GM21360 (cell line): ENCODE measurements around the gene TRAF3.

Experiments
- ATAC-seq: cut with Tn5 transposase; IDR thresholded peaks from one replicate; pipeline ENCODE4 v1.9.1; 2021; ENCODE audit warnings: mild to moderate bottlenecking, moderate library complexity; ENCODE audit not compliant: unreplicated experiment

TRAF3 gene

DNA sequence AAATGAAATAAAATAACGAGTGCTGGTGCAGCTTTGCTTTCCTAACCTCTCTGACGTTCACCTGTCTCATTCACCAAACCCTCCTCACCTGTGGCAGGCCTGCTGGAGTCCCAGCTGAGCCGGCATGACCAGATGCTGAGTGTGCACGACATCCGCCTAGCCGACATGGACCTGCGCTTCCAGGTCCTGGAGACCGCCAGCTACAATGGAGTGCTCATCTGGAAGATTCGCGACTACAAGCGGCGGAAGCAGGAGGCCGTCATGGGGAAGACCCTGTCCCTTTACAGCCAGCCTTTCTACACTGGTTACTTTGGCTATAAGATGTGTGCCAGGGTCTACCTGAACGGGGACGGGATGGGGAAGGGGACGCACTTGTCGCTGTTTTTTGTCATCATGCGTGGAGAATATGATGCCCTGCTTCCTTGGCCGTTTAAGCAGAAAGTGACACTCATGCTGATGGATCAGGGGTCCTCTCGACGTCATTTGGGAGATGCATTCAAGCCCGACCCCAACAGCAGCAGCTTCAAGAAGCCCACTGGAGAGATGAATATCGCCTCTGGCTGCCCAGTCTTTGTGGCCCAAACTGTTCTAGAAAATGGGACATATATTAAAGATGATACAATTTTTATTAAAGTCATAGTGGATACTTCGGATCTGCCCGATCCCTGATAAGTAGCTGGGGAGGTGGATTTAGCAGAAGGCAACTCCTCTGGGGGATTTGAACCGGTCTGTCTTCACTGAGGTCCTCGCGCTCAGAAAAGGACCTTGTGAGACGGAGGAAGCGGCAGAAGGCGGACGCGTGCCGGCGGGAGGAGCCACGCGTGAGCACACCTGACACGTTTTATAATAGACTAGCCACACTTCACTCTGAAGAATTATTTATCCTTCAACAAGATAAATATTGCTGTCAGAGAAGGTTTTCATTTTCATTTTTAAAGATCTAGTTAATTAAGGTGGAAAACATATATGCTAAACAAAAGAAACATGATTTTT is 128.2 kb downstream of the TRAF3 start:
- no peak for ATAC-seq

DNA sequence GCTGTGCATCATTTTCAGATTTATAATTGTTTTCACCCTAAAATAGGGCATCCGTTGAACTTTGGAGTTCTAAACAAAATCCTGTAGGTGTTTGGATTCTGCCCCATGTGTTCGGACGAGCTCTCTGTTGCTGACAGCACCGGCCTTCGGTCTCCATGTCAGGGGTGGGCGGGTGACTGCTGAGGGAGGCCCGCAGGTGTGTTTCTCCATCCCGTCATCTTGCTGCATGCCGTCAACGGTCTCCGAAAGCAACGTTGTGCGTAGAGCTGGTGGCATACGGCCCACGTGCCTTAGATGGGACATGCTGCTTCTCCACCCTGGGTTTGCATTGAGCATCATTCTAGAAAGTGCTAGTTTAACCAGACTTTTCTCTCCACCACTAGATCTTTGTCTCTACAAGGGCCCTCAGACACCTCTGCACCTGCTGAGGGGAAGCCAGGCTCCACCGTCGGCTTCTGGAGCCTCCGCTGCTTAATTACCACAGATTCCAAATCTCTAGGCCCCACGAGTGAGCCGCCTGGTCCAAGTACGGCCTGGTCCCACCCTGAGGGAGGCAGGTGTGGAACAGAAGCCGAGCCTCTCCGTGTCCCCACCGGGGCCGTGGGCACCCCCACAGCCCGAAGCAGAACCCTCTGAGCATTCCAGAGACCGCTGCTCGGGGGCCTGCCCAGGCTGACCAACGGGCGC is 129.5 kb downstream of the TRAF3 start:
- ATAC-seq, result no peak

DNA sequence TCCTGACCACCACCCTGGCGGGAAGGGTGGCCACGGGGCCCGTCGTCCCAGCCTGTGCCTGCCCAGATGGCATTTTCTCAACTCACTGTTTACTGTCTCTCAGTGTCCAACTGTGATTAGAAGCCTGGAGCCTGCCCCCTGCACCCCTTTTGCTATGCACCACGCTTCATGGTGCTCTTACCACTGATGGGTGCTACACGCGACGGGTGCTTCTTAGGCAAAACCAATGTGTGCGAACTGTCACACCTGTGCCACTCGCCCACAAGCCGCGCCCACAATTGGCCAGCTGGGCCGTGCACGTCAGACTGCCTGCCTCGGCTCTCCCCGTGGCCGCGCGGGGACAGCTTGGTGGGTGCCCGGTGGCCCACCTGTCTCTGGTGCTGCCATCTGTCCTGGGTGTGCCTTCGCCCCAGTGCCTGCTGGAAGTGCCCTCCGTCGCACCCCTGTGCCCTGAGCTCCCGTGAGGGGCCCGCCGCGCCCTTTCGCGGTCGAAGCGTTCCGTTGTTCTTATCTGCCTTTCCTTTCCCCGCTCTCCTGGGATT is 130.1 kb downstream of the TRAF3 start:
- ATAC-seq, result no peak

DNA sequence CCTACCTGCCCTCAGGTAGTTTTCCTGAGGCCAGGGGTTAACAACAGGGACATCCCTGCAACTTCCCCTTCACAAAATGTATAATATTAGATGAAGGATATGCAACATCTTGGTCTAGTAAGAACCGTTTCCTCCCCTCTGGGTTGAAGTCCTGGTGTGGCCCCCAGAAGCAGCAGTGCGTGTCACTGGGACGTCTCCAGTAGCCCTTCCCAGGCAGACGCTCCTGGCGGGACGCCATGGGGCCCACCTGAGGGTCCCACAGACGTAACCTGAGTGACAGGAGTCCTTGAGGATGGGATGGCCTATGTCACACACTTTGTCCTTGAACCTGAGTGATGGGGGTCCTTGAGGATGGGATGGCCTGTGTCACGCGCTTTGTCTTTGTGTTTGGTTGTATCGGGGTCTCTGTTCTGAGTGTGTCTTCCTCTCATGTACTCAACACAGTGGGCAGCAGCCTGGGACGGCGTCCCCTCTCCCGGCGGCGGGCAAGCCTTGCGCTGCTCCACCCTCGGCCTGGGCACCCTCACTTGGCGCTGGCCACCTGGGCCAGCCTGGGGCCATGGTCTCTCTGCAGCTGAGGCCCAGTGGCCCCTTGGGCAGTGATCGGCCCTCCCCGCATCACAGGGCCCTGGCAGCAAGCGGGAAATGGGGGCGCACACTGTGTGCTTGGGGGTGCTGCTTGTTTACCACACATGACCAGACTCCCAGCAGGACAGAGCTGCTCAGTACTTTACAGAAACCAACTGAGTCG is 130.9 kb downstream of the TRAF3 start:
- no peak for ATAC-seq

DNA sequence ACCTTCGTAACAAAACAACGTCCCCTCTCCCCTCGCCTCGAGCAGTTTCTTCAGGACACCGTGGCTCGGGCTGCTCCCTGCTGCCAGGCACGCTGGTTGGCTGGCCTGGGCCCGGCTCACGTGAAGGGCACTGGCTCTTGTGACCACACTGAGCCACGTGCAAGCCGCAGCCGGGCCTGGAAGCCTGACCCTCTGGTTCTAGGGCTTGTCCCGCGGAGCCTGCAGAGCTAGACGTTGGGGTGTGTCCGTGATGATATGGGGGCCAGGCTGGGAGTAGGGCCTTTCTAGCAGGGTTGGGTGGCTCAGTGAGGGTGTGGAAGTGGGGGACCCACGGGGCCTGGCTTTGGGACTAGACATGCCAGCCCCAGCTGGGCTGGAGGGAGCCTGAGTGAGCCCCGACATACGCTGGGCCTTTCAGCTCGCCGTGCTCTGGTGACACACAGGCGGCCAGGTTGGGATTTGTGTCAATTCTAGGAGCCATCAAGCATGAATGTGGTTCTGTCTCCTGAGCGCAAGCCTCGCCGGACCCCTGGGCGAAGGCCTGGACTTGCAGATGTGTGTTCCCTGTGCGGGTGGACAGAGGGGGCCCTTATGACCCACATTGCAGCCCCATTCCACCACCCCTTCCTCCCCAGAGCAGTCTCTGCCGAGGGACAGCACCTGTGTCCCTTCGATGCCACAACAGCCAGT is 131.7 kb downstream of the TRAF3 start:
- ATAC-seq, result no peak

DNA sequence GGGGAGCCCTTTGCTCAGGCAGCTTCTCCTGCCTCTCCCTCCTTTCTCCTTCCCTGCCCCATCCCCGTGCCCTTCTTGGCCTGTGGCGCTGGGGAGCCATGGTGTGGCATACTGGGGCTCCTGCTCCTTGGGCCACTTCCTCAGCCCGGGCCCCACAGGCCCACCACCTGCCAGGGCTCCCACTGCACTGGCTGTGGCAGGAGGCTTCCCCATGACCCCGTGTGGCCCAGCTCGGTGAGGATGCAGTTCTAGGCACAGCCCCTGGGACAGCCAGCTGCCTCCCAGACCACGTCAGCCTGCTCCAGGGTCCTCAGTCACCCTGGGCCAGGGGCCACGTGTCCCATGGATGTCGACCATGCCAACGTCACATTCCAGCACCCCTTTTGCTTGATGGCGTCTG is 132.2 kb downstream of the TRAF3 start:
- no peak for ATAC-seq

DNA sequence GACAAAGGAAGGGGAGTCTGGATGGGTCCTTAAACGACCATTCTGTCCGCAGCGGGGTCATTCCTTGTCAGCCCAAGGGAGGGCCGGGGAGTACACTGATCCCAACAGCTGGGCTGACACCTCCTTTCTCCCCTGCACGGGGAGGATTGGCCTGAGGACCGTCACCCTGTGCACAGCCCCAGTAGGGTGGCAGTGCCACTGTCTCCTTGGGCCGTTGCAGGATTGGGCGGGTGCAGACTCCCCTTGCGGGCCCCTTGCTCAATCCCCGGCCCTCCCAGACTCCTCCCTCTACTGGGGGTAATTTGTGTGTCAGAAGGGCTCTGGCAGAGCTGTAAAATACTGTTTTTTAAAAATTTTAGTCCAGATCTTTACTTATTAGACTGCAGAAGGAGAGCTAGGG is 132.7 kb downstream of the TRAF3 start:
- no peak for ATAC-seq

DNA sequence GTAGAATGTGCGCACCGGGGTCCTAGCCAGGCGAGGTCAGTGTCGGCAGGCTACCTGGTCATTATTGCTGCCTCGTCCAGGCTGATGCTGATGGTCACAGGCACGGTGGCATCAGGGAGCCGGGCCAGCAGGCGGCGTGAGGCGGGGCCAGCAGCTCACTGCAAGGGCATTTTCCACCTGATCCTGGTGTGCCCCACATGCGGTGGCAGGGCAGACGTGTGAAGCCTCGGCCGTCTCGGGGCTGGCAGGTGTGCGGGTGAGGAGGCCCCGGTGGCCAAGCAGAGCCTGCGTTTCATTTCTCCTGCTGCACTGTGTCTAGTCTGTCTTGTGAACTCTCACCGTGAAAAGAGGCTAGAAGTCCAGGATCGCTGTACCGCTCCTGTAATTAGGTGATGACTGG is 133.2 kb downstream of the TRAF3 start:
- ATAC-seq, result no peak

DNA sequence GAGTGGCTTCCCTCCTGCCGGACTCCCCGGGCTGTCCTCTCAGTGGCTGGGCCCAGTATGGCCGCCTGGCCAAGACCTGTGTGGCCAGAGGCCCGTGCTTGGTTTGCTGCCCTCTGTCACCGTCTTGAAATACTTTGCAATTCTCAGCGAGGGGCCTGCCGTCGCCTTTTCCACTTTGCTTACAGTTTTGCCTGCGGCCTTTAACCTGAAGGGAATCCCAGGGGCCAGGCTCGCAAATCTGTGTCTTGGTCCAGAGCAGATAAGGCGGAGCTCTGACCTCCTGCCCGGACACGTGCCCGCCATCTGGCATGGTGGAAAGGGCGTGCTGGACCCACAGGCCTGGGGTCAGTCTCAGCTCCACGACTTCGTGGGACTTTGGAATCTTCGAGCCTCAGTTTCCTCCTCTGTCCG is 134.3 kb downstream of the TRAF3 start:
- no peak for ATAC-seq

DNA sequence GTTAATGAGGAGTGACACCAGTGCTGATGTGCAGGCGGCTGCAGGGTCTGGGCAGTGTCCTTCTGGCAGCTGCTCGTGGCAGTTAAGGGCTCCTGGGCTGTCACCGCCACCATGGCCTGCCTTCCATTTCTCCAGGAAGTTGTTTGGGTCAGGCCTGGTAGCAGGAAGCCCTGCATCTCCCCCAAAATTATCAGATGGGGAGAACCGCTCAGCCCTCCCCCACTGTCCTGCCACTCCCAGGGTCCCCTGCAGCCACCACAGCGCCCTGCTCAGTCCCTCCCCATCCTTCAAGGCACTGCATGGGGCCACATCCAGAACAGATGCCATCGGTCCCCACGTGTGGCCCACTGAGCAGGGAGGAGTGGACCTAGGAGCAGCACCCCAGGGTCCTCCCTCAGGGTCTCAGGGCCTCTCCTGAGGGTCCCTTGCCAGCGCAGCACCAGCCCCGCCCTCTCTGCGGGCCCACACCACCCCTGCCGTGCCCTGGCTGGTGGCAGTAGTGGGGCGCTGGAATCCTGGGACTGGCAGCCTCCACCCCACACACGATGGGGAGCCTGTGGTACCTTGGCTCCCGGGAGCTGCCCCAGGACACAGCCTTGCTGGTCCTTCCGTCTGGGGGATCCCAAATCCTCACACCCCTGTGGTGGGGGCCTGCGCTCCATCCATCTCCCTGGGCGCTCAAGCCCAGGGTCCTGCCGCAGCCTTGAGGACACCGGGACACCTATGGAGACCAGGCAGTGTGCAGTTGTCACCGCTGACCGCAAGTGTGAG is 134.9 kb downstream of the TRAF3 start:
- no peak for ATAC-seq

DNA sequence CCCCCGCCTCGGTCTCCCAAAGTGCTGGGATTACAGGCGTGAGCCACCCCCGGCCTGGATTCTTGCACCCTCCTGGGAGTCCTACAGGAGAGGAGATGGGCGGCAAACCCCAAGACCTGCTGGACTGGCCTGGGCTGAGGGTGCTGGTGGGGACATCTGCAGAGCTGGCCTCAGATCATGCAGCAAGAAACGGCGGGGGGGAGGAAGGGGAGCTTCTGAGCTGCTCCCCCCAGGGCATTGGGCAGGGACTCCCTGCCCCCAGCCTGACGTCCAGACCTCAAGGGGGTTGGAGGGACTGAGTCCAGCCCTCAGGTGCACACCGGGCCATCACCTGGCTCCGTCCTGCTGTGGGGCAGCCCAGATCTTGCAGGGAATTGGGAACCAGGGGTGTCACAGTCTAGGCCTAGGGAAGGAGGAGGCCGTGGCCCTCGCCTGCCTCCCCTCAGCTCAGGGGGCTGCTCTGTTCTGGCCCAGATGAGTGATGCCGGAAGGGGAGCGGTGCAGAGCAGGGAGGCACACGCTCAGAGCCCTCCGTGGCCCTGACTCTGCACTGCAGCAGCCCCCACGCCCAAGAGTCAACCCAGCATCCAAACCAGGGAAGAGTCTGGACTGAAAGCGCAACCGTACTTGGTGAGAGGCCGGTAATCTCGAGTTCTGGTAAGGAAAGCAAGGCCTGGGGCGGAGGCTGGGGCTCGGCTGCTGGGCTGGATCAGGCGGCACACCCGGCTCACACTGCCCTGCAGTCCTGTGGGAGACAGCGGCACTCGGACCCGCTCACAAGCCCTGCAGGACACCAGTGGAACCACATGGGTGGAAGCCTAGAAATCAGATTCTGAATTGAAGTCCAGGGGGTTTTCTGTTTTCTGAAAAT is 136.3 kb downstream of the TRAF3 start:
- no peak for ATAC-seq

DNA sequence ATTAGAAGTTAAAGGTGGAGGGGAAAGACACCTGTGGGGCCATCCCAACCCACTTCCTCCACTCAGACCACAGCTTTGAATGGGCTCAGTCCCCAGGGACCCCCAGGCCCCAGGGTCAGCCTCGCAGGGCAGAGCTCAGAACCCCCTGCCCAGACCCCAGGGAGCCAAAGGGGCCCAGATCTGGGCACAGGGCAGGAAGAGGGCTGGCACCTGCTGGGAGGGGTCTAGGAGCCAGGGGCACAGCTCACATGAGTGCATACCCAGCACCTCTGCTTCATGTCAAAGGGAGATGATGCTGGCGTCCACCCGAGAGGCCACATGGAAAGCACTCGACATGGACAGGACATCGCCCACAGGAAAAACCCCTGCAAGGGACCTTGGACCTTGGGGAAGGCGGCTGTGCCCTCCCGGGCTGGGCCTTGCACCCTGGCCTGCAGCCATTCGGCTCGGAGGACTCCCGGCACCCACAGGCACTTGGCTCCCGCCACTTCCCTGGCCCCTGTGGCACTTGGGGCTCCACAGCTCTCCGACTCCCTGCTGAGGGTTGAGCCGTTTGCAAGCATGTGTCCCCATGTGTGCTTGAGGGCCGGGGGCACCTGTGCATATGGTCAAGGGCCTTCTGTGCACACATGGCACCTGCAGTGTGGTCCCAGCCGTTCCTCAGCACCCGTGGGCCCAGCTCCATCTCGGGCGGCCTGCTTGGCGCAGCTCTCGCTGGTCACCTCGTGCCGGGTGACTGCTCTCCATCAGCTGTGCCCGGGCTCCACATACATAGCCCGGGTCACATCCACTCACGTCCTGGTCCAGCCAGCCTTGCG is 137.4 kb downstream of the TRAF3 start:
- ATAC-seq, result no peak

DNA sequence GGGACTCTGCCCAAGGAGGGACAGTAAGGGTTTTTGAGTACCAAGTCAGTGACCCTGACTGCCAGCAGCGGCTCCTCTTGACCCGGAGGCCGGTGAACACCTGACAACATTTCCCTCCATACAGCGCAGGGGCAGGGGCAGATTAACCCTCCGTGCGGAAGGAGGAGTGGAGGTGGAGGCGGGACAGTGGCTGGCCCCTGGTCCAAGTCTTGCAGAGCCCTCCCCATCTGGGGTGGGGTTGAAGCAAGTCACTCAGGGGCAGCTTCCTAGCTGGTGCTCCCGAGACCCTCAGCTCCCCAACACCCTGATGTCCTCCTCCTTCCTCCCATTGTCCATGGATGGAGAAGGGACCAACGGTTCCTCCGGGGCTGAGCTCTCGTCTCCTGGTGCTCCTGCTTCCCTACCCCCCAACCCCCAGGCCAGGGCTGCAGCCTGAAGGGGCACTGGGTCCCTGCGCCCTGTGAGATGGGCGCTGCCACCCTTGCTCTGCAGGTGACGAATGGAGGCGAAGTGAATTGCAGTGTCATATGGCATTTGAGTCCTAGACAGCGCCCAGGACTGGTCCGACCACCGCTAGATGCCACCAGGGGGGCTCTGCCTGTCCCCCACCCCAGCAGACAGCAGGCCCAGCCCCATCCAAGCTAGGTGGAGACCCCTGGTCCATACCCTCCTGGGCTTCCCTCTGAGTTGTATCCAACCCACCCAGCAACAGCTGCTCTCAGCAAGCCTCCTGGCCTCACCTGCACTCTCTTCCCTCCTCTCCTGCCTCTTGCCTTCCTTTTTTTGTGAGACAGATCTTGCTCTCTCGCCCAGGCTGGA is 138.3 kb downstream of the TRAF3 start:
- ATAC-seq, result no peak

DNA sequence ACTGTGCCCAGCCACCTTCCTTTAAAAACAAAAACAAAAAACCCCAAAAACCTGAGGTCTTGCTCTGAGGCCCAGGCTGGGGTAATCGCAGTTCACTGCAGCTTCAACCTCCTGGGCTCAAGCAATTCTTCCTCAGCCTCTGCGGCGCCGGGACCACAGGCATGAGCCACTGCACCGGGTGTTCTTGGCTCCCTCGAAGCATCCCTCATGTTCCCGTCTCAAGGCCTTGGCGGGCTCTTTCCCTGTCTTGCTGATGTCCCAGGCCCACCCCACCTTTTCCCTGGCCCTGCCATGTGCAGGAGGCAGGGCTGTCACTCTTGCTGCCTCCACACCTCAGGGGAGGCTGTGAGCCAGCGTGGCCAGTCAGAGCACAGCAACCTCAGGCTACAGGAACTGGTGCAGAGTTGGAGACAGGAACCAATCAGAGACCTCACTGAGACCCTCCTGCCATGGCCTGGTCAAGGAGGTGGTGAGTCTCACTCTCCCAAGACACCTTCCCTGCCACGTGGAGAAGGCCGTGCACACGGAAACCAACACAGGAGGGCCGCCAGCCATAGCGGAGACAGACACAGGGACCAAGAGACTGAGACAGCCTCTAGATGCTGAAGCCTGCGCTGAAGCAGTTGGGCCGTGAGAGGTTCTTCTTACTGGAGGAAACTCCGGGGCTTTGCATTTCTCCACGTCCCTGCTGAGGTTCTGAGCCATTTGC is 139.3 kb downstream of the TRAF3 start:
- no peak for ATAC-seq

DNA sequence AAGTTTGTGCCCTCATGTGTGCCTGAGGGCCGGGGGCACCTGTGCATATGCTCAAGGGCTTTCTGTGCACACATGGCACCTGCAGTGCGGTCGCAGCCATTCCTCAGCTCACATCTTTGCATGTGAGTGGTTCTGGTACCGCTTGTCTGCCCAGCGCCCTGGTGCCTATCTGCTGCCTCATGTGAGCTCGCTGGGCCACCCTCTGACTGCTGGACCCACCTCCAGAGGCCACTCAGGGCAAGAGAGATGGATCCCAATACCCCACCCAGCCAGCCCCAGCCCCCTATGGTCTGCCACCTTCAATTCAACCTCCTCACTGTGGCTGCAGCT is 139.8 kb downstream of the TRAF3 start:
- ATAC-seq, result no peak

DNA sequence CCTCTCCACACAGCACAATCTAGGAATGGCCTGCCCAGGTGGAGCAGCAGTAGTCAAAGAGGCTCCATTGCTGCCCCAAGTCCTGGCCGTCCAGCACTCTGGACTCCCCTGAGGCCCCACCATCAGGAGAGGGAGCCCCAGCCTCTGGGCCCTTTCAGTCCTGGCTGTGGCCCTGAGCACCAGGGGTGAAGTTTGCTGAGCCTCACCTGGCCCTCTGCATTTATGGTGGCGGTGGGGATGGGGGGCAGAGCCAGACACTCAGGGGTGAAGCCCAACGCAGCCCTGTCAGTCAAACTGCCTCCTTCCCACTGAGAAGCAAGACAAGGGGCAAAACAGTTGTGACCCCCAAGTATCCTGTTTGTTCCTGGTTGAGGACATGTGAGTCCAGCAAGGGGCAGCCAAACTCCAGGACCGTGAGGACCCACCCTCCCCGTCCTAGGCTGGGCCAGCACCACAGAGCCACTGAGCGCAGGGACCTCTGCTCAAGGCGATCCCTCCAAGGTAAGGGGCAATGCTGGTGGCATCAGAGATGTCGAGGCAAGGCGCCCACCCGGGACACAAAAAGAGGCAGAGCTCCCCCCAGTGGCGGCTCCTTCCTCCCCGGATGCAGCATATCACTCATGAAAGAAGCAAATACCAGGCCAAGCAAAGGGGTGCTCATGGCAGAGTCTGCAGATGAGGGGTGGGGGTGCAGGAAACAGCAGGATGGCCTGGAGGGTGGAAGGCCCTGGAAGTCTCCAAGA is 140.4 kb downstream of the TRAF3 start:
- peak; percentile 41 for ATAC-seq
